Measurements from ENCODE around the gene GJA9.
A peak's percentile ranks its signal among the peaks of the same experiment; 100 is the strongest.
"Not testable (repeated sequence)": the region's sequence is repeated elsewhere in the genome, so short reads cannot be mapped to it uniquely, and the experiment has no call there.

The GJA9 gene

DNA sequence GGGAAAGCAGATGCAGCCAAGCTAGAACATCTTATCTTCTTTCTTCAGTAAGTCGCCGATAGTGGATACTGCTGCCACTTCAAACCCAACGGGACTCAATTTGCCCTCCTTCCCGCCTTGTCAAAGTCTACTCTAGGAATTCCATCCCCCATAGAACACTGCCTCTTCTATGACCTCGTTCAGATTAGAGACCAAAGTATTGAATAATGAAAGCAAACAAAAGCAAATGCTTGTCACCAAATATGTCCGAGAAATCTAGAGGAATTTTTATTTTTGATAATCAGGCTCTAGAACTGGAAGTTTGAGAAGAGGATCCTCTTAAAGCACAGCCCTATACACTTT, 21.0 kb downstream of the GJA9 start:
- no peak for FAIRE-seq
- no peak for DNase-seq (ENCODE audit: insufficient read length, low spot score)
- TF ChIP-seq SPI1 (IDR thresholded peaks at IDR 0.05; ENCODE audit: low read depth, low read length) (no peak), POLR2A (IDR thresholded peaks at IDR 0.05; ENCODE audit: low read depth, low read length) (no peak), POU2F2 (IDR thresholded peaks at IDR 0.05; ENCODE audit: low read depth, low read length) (no peak), POLR2AphosphoS5 (IDR thresholded peaks at IDR 0.05; ENCODE audit: low read depth, low read length) (no peak), PAX5 (IDR thresholded peaks at IDR 0.05; ENCODE audit: insufficient read depth, low read length, severe bottlenecking) (no peak)

DNA sequence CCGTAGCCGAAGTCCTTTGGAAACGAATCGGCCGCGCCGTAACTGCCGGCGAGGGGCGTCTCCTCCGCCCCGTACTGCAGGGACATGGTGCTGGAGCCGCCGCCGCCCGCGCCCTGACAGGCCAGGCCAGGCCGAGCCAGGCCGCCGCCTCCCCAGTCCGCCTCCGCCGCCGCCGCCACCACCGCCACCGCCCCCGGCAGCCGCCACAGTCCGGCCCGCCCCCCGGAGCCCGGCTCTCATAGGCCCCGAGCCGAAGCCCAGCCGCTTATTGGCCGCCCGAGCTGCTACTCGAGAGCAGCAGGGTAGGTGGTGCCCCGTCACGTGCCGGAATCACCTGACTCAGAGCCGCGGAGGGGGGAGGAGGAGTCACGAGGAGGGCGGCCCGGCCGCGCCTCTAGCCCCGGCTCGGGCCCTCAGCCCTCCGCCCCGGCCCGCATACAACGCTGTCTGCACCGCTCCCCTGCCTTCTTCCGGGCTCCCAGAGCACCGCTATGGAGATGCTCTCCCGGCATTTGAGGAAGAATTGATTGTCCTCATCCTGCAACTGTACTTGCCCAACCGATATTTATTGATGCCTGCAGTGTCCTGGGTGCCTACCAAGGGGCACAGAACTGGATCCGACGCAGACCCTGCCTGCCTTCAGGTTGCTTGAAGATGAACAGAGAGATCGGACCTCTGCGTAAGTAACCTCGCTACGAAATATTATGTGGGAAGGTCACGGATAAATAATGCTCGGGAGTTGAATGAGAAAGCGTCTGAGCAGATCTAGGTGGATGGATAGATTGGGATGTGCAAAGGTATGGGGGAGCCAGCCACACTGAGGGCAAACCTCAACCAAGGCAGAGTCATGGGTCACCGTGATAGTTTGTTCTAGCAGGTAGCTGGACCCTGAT, 21.6 kb downstream of the GJA9 start, which contains the start of gene RRAGC:
Gene RRAGC (minus strand): TSS at position 212 of the 893 bp plus-strand sequence. CDS start 126 bp downstream, at position 86.
- TF ChIP-seq POLR2A (IDR thresholded peaks at IDR 0.05; ENCODE audit: low read depth, low read length) (peak; percentile 53; the same call in 1 of the 2 replicates), TAF1 (IDR thresholded peaks at IDR 0.05; ENCODE audit: low read depth, low read length) (peak; percentile 45; the same call in 1 of the 2 replicates), POU2F2 (IDR thresholded peaks at IDR 0.05; ENCODE audit: low read depth, low read length) (no peak), SPI1 (IDR thresholded peaks at IDR 0.05; ENCODE audit: low read depth, low read length) (no peak), POLR2AphosphoS5 (IDR thresholded peaks at IDR 0.05; ENCODE audit: low read depth, low read length) (peak; percentile 41; the same call in 1 of the 2 replicates), PAX5 (IDR thresholded peaks at IDR 0.05; ENCODE audit: insufficient read depth, low read length, severe bottlenecking) (no peak)
- peak; percentile 96 for FAIRE-seq
- peak; percentile 99 for DNase-seq (ENCODE audit: insufficient read length, low spot score)

DNA sequence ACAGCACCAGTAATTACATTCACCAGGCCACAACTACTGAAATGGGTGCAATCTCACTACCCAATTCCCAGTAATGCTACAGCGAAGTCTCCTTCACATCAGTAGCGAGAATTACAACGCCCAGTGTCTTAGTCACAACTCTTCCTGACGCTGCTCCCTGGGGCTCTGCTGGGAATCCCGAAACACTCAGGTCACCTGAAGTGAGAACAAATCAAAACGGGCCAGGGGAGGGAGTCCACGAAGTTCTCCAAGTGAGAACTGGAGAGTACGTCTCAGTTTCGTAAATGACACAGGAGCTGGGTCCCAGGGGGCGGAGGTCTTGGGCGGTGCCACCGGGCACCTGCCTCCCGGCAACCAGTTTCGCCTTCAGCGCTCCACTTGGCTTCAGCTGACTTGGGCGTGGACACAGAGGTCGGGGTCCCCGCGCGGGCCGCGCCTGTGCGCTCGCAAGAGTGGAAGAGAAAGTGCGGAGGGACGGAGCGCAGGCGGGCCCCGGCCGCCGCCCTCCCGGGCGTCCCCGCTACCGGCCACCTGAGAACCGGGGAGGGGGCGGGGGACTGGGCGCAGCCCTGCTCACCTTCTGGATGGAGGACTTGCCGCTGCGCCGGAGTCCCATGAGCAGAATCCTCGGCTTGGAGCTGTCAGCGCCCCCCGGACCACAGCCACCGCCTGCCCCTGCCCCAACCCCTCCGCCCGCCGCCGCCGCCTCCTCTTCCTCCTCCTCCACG, 22.4 kb downstream of the GJA9 start:
- TF ChIP-seq POLR2A (IDR thresholded peaks at IDR 0.05; ENCODE audit: low read depth, low read length), result no peak
- TF ChIP-seq PAX5 (IDR thresholded peaks at IDR 0.05; ENCODE audit: insufficient read depth, low read length, severe bottlenecking), result no peak
- TF ChIP-seq SPI1 (IDR thresholded peaks at IDR 0.05; ENCODE audit: low read depth, low read length), result no peak
- no peak for TF ChIP-seq POU2F2 (IDR thresholded peaks at IDR 0.05; ENCODE audit: low read depth, low read length)
- no peak for TF ChIP-seq POLR2AphosphoS5 (IDR thresholded peaks at IDR 0.05; ENCODE audit: low read depth, low read length)
- TF ChIP-seq TAF1 (IDR thresholded peaks at IDR 0.05; ENCODE audit: low read depth, low read length), result no peak
- DNase-seq (ENCODE audit: insufficient read length, low spot score) (no peak), FAIRE-seq (peak; percentile 72)

DNA sequence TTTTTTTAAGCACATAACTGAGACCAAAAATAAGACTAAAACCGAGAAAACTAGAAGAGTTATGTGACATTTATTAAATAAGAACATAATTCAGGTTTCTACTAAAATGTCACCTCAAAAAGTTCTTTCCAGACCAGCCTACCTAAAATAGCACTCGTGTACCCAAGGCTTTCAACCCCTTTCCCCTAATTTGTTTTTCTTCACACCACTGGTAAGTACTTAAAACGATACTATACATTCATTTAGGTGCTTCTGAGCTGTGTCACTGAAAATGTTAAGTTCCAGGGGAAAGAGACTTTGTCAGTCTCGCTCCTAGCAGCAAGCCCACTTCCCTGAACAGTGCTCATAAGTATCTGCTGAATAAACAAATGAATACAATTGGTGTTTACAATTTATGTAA, 28.6 kb downstream of the GJA9 start:
- TF ChIP-seq POLR2AphosphoS5 (IDR thresholded peaks at IDR 0.05; ENCODE audit: low read depth, low read length) (no peak), SPI1 (IDR thresholded peaks at IDR 0.05; ENCODE audit: low read depth, low read length) (peak; percentile 29; the same call in 1 of the 2 replicates)
- FAIRE-seq (no peak), DNase-seq (ENCODE audit: insufficient read length, low spot score) (no peak)

DNA sequence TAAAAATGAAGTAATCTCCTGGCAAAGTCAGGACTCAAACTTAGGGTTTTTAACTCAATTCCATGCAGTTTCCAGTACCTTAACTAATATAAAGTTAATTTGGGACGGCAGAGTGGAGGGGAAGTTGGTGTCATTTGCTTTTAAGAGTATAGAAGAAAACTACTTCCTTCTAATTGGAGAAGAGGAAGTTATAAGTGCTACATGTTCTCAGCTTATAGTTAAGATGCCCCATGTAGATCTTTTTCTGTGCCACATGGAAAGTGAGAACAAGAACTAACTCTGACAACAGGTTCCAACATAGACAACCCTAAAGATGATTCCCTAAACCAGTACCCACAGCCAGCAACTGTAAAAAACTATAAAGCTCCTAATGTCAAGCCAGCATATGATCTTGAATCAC, 33.3 kb downstream of the GJA9 start:
- no peak for DNase-seq (ENCODE audit: insufficient read length, low spot score)
- TF ChIP-seq TAF1 (IDR thresholded peaks at IDR 0.05; ENCODE audit: low read depth, low read length) (no peak), POU2F2 (IDR thresholded peaks at IDR 0.05; ENCODE audit: low read depth, low read length) (no peak), POLR2AphosphoS5 (IDR thresholded peaks at IDR 0.05; ENCODE audit: low read depth, low read length) (no peak), PAX5 (IDR thresholded peaks at IDR 0.05; ENCODE audit: insufficient read depth, low read length, severe bottlenecking) (no peak), SPI1 (IDR thresholded peaks at IDR 0.05; ENCODE audit: low read depth, low read length) (no peak), POLR2A (IDR thresholded peaks at IDR 0.05; ENCODE audit: low read depth, low read length) (no peak)
- peak; percentile 26 for FAIRE-seq

DNA sequence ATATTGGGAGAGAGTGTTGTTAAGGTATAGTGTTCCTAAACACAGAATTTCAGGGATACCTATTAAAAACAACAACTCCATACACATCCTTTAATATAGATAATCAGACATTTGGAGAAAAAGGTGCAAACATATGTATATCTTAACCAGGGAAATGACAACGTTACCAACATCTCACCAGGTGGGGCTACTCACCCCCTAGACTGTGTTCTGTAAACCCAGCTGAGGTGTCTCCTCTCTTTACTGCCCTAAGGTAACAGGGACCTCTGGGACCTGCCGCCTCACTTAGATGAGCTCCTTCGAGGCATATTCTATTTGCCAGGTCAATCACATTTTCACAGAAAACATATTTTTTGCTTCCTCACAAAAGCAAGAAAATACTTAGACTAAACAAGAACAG, 35.2 kb downstream of the GJA9 start:
- TF ChIP-seq PAX5 (IDR thresholded peaks at IDR 0.05; ENCODE audit: insufficient read depth, low read length, severe bottlenecking) (no peak), TAF1 (IDR thresholded peaks at IDR 0.05; ENCODE audit: low read depth, low read length) (no peak)
- FAIRE-seq (no peak), DNase-seq (ENCODE audit: insufficient read length, low spot score) (no peak)

DNA sequence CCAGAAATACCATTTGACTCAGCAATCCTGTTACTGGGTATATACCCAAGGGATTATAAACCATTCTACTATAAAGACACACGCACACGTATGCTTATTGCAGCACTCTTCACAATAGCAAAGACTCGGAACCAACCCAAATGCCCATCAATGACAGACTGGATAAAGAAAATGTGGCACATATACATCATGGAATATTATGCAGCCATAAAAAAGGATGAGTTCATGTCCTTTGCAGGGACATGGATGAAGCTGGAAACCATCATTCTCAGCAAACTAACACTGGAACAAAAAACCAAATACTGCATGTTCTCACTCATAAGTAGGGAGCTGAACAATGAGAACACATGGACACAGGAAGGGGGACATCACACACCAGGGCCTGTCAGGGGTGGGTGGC, 36.3 kb downstream of the GJA9 start:
- not testable (repeated sequence) for FAIRE-seq

DNA sequence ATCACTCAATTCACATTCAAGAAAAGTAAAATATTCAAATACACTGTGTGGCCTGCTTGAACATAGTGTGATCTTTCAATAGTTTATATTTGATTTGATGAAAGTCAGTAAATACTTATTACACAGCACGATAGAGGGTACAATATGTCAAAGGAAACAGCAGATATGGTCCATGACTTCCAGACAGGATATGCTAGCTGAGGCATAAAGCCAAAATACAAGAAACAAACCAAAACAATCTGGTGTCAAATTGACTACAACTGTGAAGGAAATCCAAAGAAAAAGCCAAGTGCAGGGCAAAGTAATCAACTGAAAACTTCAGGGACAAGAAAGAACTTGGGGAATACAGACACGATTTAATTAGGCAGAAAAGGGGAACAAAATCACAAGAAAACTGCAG, 41.1 kb downstream of the GJA9 start:
- TF ChIP-seq POLR2AphosphoS5 (IDR thresholded peaks at IDR 0.05; ENCODE audit: low read depth, low read length), result no peak
- peak; percentile 5 for FAIRE-seq

More for the DNA sequence above, 36.3 kb downstream of the GJA9 start:
- not testable (repeated sequence) for DNase-seq (ENCODE audit: insufficient read length, low spot score)

DNA sequence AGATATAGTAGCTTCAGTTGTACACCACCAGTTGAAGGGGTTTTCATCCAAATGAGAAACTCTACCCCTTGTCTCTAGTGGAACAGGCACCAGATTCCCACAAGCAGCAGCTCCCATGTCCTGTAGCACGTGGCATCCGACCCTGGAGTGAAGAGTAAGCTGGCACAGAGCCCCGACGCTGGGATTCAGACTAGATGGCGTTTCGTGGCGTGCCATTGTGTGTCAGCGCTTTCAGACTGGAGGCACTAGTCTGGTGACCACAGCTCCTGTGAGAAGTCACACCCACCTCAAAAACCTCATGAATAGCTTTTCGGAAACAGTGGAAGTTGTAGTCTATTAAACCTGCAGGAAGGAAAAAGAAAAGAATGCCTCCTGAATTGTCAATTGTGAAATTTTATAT, 42.0 kb downstream of the GJA9 start:
- TF ChIP-seq TAF1 (IDR thresholded peaks at IDR 0.05; ENCODE audit: low read depth, low read length) (no peak), SPI1 (IDR thresholded peaks at IDR 0.05; ENCODE audit: low read depth, low read length) (no peak), POLR2A (IDR thresholded peaks at IDR 0.05; ENCODE audit: low read depth, low read length) (no peak), POU2F2 (IDR thresholded peaks at IDR 0.05; ENCODE audit: low read depth, low read length) (no peak), PAX5 (IDR thresholded peaks at IDR 0.05; ENCODE audit: insufficient read depth, low read length, severe bottlenecking) (no peak), POLR2AphosphoS5 (IDR thresholded peaks at IDR 0.05; ENCODE audit: low read depth, low read length) (no peak)
- no peak for FAIRE-seq
- DNase-seq (ENCODE audit: insufficient read length, low spot score), result no peak

More for the DNA sequence above, 41.1 kb downstream of the GJA9 start:
- no peak for DNase-seq (ENCODE audit: insufficient read length, low spot score)

DNA sequence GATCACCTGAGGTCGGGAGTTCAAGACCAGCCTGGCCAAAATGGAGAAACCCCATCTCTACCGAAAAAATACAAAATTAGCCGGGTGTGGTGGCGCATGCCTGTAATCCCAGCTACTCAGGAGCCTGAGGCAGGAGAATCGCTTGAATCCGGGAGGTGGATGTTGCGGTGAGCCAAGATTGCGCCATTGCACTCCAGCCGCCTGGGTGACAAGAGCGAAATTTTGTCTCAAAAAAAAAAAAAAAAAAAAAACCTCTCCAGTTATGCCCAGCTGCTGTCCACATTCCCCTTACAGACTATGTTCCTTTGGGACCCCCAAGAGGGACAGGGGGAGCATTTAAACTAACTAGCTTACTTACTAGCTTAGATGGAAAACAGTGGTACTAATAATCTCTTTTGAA, 45.1 kb downstream of the GJA9 start:
- not testable (repeated sequence) for DNase-seq (ENCODE audit: insufficient read length, low spot score); FAIRE-seq

Data from GM12891 (cell line).